NCI-H1092 (cell line): ENCODE results near the gene TLE4.

Source experiments
- DNase-seq: peaks from one replicate; lab custom pipeline; 2025; lab: John Stamatoyannopoulos, UW

The TLE4 gene

DNA sequence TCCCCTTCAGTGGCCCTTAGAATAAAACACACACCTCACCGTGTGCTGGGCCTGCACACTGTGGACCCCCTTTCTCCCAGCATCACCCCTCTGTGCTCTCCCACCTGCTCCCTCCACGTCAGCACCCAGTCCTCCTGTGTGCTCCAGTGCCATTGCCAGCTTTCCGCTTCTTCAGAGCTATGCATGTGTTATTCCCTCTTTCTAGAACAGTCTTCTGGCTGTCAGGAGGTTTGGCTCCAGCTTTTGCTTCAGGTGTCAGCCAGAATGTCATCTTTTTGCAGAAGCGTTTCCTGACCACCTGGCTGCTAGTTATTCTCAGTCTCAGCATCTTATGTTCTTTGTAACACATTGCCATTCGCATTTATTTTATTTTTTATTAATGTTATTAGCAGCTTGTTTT is 119.7 kb downstream of the TLE4 start:
- no peak for DNase-seq

DNA sequence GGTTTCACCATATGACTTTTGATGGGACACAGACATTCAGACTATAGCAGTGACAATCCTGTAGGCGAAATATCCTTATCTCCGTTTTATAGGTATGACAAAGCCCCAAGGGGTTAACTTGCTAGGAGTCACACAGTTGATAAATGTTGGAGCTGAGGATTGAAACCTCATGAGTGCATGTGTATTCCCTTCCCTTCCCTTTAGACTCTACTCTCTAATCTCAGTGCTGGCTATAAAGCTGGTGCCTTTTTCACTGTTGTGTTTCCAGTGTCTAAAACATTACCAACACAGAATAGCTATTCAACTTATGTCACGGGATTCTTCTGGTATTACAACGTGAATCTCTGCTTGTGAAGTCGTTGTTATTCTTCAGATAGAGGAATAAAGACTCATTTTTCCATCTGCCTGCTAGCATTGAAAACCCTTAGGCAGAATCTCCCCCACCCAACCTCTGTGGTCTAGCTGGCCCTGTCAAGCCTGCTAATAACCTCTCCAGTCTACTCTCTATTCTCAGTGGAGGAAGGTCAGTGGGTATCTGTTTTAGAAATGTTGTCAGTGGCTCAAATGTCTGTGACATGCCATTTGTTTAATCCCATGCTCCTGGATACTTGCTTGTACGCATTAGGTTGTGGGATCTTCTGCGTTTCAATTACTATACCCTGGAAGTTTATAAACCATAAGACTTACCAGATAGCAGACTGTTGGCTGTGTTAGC is 121.2 kb downstream of the TLE4 start:
- DNase-seq: no peak

DNA sequence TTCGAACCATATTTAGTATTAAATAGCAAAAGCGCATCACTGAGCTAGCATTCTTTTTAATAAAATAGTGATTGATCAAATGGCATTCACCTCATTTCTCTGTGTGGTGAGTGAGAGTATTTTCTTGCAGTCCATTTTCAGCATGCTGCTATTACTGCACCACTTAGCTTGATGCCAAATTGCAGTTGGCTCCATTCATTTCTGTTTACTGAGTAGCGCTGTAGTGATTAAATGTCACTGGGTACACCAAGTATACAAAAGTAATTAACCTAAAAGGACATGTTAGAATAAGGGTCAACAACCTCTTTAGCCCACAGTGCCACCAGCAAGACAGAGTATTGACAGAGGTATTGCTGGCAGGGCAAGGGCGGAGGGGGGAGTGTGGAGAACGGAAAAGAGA is 122.0 kb downstream of the TLE4 start:
- no peak for DNase-seq

DNA sequence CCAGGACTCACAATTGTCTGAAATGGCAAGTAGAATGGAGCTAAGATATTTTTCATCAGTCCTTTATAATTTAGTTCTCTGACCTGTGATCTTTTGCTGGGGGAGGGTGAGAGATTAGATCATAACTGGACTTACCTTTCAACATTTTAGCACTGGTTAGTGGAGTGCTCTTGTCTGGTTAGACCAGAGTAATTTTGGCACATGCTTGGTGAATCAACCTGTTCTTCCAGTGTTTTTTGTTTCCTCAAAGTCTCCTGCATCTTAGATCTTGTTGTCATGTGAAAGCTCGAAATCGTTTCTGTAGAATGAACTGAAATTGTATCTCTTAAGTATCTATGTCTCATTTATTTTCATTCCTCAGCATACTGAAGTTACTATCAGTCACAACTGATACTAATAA is 122.4 kb downstream of the TLE4 start:
- no peak for DNase-seq

DNA sequence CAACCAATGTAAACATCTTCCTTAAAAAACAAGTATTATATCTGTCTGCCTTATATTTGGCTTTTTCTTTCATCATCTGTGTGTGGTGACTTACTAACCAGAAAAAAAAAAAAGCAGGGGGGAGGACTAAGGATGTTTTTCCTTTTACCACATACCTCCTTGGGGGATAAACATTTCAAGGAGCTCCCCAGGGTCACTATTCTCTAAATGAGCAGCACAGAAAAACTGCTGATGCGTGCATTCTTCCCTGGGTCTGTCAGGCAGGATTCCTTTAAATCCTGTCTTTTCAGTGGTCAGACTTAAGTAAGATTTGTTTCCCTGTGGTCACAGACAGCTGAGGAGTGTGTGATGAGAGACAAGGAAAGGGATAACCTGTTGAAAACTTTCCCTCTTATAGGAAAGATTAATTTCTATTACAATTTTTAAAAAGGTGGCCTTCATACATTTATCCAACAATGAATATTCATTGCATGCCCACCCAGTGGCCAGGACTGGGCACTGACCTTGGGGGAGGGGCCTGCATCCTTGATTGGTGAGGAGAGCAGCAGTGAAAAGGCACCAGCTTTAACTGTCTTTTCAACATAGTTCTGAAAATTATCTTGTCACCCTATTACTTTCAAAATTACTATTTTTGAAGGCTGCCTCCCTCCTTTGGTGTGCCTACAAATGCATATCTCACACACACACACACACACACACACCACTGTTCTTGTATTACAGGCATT is 123.1 kb downstream of the TLE4 start:
- no peak for DNase-seq

DNA sequence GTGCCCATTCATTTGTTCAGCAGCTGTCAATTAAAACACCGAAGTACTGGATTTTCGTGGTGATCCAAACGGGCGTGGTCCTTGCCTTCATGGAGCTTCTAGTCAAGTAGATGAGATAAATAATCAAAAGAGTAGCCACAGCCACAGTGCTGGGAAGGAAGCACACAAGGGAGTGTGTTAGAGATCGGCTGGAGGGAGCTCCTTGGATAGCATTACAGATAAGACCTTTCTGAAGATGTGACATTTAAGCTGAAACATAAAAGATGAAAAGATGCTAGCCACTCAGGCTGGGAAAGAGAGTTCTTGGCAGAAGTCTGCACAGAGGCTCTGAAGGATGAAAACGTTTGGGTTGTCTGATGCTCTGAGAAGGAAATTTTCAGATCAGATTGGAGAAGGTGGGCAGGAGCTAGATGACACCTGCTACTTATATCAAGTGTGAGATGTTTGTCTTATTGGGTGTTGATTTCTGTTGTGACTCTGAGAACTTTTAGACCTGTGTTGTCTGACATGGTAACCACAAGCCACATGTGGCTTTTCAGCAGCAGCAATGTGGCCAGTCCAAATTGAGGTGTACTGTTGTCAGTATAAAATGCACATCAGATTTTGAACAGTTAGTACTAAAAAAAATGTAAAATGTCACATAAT is 123.9 kb downstream of the TLE4 start:
- DNase-seq: no peak

DNA sequence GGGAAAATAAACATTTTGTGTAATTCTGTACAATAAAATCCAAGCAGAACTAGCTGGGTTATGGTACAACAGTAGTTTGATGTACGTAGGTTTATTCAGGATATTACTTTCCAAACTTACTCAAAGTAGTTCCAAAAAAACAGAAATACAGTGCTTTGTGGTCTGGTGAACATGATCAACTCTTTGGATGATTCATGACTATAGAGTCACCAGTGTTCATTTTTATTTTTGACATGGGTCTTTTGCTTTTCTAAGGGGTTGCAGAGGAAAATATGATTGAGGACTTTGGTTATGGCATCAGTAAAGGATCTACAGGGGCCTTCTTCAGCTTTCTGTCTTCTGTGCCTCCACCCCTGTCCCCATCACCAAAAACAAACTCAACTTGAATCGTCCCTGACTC is 127.2 kb downstream of the TLE4 start:
- no peak for DNase-seq

DNA sequence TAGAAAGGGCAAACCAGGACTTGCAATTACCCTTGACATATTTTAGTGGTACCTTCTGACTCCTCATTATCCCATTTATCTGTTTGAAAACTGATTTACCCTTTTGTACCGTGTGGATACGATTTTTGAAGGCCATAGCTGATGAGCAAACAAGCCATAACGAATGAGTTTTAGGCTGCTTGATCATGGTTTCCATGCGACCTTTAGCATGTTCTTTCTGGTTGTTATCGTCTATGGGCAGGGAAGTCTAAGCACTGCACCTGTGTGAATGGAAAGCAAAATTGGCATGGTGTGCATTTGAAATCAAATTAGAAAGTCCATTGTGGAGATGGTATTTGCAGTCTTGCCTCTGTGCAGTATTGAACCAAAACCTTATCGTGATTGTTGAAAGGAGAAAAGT is 127.7 kb downstream of the TLE4 start:
- DNase-seq: no peak

DNA sequence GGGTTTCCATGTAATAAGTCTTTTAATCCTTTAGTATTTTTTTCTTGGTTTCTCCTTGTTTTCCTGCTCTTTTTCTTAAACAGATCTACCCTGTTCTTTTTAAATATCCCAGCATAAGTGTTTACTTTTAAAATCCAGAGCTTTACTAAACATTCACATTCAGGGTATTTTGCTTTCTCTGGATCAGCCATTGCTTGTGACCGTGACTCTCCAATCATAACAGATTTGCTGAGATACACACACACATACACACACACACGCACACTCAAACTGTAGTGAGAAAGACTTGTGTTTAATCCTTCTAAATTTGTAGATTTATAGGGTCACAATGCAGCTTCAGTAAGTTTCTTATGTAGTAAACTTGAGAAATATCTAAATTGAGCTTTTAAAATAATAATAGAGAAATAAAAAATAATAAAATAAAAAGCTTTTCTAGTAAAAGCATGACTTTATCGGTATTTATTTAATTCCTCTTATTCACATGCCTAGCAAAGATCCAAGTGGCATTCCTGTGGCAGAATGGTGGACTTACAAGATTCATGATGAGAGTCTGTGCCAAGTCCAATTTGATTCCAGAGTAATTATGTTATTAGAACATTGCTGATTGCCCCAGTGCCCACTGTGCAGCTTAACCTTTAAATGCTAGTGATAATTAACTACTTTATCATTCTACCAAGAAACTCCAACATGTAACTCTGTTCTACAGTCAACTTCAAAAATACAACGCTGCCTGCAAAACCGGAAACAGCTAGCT is 129.0 kb downstream of the TLE4 start:
- no peak for DNase-seq

DNA sequence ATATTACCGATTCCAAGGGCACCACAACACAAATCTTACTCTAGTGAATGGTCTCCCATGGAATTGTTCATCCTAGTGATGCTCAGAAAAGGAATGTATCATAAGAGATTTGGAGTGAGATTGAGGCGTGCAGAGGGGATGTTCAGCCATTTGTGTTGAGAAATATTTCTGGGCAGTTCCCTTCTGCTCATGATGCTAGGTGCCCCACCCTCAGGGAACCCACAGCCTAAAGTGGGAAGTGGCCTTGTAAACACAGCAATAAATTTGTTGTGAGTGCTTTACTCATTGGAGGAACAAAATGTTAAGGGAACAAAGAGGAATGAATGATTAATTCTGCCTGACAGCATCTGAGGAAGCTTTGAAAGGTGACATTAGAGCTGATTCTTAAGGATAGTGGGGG is 129.9 kb downstream of the TLE4 start:
- no peak for DNase-seq

DNA sequence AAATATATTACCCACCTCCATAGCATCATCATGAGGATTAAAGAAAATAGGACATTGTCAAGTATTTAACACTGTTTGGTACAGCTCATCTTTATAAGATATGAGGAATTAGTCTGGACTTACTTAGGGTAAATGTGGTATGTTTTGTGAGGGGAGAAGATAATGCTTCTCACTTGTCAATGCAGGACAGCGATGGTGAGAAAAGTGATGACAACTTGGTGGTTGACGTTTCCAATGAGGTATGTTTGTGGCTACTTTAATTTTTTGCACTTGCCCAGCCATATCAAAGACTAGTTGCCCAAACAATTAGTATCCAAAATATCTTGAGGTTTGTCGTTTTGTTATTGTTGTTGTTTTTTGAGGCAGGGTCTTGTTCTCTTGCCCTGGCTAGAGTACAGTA is 133.9 kb downstream of the TLE4 start:
- no peak for DNase-seq

DNA sequence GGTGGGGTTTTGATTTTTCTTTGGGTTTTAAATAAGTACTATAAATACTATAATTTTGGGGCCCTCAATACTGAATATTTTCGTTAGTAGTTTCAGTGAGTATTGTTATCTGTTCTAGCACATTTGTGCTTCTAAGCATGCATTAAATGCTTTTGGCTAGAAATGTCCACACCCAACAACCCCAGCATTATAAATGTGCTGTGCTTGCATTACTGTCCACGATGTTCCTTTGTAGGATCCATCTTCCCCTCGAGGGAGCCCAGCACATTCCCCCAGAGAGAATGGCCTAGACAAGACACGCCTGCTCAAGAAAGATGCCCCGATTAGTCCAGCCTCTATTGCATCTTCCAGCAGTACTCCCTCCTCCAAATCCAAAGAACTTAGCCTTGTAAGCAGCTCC is 134.7 kb downstream of the TLE4 start:
- no peak for DNase-seq

DNA sequence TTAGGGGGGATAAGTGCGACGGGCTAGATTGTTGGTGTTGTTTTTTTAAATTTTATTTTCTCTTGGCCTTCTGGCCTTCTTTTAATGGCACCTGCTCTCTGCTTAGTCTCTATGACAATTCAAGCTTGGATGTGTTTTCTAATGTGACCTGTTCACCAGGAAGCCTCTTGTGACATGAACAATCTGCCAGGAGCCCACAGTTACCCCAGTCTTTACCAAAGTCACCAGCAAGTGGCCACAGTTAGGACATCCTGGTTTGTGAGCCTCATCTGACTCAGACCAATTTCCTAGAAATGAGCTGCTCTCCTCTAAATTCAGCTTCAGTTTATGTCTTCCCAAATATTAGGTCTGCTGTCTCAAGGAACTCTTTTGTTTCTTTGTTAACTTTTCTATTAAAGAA is 135.8 kb downstream of the TLE4 start:
- no peak for DNase-seq

DNA sequence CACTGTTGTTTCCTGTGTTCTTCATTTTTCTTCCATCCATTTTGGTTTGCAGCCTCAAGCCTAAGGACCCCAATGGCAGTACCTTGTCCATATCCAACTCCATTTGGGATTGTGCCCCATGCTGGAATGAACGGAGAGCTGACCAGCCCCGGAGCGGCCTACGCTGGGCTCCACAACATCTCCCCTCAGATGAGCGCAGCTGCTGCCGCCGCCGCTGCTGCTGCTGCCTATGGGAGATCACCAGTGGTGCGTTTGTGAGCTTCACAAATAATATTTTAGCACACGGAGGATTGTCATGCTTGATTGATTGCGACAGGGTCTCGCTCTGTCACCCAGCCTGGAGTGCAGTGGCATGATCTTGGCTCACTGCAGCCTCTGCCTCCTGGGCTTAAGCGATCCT is 136.8 kb downstream of the TLE4 start:
- DNase-seq: no peak

DNA sequence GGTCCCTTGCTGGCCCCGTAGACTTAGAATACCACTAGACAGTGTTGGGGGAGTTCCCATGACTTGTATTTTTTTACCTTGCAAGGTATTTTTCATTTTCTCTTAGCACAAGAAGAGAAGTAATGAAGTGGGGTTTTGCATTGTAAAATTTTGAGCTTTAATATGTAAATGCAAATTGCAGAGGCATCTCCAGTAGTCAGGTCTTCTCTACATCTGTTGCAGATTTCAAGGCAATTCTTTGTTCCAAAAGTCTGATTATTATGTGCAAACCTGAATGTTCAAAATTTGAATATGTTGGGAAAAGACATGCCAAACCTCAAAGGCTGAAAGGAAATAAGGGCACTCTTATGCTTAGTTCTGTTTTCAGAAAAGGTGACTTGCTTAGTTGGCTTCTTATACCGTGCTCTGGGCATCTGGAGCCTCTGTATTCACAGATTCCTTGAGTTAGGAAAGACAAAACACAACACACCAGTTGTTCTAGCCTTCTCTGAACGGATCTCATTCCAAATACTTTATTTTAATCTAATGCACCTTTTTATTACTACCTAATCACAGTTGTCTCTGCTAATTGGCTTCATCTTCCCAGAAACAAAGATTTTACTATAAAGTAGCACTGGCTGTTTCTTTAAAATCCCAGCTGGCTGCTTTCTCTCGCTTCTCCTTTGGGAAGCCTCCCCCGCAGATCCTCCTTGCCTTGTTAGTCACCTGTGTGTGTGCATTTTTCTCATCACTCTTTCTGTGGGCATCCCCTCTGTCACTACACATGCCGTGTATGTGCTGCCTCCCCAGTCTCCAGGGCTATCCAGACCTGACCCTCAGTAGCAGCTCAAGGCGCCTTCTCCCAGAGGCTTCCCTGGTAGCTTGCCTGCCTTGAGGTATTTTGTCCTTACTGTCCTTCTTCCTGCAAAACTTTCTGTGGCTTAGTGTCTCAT is 138.2 kb downstream of the TLE4 start:
- no peak for DNase-seq

DNA sequence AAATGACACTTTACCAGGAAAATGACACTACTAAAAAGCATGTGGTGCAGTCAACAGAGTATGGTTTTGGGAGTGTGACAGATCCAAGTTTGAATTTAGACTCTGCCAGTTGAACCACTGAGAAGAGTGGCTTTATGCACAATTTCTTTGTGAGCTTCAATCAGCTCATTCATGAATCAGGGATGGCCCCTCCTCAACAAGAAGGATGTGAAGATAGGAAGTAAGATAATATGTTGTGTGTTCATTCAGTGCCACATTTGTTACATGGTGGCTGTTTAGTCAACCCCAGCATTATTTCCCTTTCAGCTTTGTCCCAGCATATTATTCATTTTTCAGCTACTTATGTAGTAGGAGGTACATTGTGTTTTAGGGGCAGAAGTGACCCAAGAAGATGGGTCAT is 140.1 kb downstream of the TLE4 start:
- DNase-seq: no peak

DNA sequence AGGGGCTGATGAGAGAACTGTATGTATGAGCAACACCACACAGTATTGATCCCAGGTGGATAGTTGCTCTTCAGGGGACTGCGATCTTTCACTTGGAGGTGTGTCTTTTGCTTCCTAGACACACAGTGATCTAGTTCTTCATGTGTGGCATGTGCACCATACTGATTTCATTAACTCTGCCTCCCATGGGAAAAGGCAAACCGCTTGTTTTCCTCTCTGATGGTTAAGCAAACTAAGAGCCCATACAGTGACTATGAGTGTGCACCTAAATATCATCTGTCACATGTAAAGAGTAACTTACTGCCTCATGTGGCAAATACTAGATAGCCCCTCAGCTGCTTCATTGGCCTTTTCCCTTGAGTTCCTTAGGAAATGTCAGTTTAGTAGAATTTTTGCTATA is 147.3 kb downstream of the TLE4 start:
- no peak for DNase-seq

DNA sequence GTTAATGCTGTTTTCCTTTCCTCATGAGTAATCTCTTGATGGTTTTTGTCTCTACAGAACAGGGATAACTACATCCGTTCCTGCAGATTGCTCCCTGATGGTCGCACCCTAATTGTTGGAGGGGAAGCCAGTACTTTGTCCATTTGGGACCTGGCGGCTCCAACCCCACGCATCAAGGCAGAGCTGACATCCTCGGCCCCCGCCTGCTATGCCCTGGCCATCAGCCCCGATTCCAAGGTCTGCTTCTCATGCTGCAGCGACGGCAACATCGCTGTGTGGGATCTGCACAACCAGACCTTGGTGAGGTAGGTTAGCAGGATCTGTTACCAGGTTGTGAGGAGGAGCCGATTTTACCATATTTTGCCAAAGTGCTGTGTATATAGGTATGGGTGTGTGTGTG is 148.2 kb downstream of the TLE4 start:
- no peak for DNase-seq

DNA sequence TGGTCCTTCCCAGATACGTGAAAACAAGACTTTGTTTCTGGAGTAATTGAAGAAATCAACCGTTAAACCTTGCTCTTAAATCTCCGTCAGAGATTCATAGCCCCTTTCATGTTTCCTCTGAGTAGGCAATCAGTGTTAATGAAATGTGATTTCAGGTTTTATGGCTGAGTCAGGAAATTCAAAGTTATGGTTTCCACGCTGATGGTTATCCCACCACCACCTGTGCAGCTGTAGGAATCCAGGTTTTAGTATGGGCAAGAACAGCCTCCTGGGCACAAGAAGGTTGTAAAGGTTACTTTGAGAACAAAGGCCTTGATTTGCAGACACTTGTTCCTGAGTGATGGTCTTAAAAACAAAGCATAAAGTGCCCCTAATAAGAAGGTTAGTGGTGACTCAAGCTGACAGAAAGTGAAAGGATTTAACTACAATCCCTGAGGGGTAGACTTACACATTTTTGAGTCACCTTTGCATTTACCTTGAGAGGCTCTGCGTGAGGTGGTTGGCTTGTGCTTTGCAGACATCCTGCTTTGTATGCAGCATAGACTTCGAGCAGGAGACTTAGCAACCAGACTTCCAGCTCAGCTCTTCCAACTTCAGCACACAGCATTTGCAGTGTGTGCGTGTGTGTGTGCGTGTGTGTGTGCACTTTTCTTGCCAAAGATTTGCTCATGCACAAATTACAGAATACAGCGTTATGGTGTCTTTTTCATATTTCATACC is 159.6 kb downstream of the TLE4 start:
- no peak for DNase-seq

DNA sequence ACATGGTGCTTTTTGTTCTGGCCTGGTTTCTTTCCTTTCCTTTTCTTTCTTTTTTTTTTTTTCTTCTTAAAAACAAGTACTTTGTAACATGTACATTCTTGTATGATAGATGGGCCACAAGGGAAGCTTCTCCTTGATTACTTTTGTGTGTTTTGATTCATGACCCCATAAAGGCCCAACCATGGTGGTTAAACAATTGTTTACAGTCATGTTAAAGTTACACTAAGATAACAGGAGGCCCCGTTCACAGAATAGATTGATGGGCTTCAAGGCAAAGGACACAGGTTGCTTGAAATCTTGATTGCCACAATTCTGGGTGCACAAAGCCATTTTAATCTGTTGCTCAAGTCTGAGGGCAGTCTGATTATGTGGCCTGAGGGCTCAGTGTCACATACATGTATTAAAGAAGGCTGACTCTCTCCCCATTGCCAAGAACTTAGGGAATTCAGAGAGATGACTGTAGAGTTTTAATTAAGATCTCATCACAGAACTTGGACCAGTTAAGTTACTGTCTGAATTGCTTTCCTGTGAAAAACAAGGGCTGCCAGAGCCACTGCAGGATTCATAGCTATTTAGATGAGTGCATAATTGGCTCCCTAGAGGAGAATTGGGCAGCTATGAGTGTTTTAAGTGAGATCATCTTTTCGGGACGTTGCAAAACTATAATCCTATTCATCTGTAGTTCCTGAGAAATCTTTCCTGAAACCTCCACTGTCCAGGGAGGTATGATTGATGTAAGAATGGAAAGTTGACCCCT is 163.4 kb downstream of the TLE4 start:
- no peak for DNase-seq
